HepG2 (cell line): Measurements from ENCODE around the gene LSM12. TPM values are rescaled to one million over a fixed set of nuclear protein-coding genes. Genes with fewer than 3 reads are reported as not detected.
A peak's percentile ranks its signal among the peaks of the same experiment; 100 is the strongest.

Source experiments
- ATAC-seq: fragments of 200-7000 bp; cut with Tn5 transposase; 3 replicates; pipeline ENCODE4 v1.9.1; 2020; ENCODE audit warnings: mild to moderate bottlenecking, moderate library complexity
- BruUV-seq: library from RNA; stranded (reverse); fragments of 400-500 nt; replicated peaks from 2 replicates; lab custom pipeline; 2021; lab: Mats Ljungman, UMichigan
- CTCF ChIA-PET: fragments of 300-600 bp; formaldehyde crosslinking; extraction: SDS; loops from one replicate; lab custom pipeline; 2021; ENCODE audit warnings: low total read pairs, inconsistent platforms, low intra/inter-chr PET ratio; lab: Yijun Ruan, JAX
- POLR2A ChIA-PET: fragments of 350-600 bp; sonication (Branson Sonifier 250); formaldehyde crosslinking; loops from one replicate; lab custom pipeline; 2020; ENCODE audit warnings: antibody characterized with exemption, inconsistent platforms; lab: Yijun Ruan, JAX
- DNase-seq: peaks from one replicate; pipeline ENCODE4 v3.0.0-alpha.2; 2015; ENCODE audit warnings: low spot score
- FAIRE-seq: peaks from 3 replicates; lab custom pipeline; 2011; peaks lifted over from hg19 to GRCh38; lab: Jason Lieb, UNC
- H2AFZ ChIP-seq: one replicate; pipeline ENCODE4 v1.6.1; 2011; ENCODE audit warnings: low read length, inconsistent platforms
- H3K27ac ChIP-seq: fragments of 300-600 bp; 3 replicates; pipeline ENCODE4 v1.8.0; 2011; ENCODE audit warnings: mixed run types, mild to moderate bottlenecking, mixed read lengths, low read length, inconsistent platforms; ENCODE audit not compliant: insufficient read depth; ENCODE audit errors: extremely low read length
- H3K27me3 ChIP-seq, 2 experiments: fragments of 200-600 bp in 1 of 2; 2 replicates in 1 of 2; 3 replicates in 1 of 2; pipeline versions ENCODE4 v1.6.0 to v1.8.0; 2011; ENCODE audit warnings: low read length in 2 of 2, mild to moderate bottlenecking in 2 of 2, moderate library complexity in 2 of 2, inconsistent platforms in 1 of 2; ENCODE audit not compliant: insufficient read depth in 2 of 2, control insufficient read depth in 1 of 2
- H3K36me3 ChIP-seq, 2 experiments: fragments of 200-600 bp in 1 of 2; replicated peaks in 1 of 2; 2 replicates in 1 of 2; 3 replicates in 1 of 2; pipeline versions ENCODE4 v1.5.1 to v1.8.0; 2011; ENCODE audit warnings: low read length in 2 of 2, inconsistent platforms in 1 of 2; ENCODE audit not compliant: insufficient read depth in 2 of 2, control insufficient read depth in 1 of 2
- H3K4me1 ChIP-seq: 2 replicates; pipeline ENCODE4 v1.5.1; 2012; ENCODE audit warnings: low read length, inconsistent platforms; ENCODE audit not compliant: insufficient read depth
- H3K4me2 ChIP-seq: 2 replicates; pipeline ENCODE4 v1.6.0; 2011; ENCODE audit warnings: low read depth, low read length, inconsistent platforms
- H3K4me3 ChIP-seq, 3 experiments: fragments of 200-600 bp in 1 of 3; sonication (generic), shearing (Covaris generic) in 1 of 3; replicated peaks in 1 of 3; 2 replicates each; pipeline ENCODE4 v1.5.1; 2011 to 2016; ENCODE audit warnings: low read length in 3 of 3, inconsistent platforms in 2 of 3, low read depth in 2 of 3, mild to moderate bottlenecking in 2 of 3, control low read depth in 1 of 3, mixed read lengths in 1 of 3; ENCODE audit not compliant: insufficient read depth in 1 of 3
- H3K79me2 ChIP-seq: one replicate; pipeline ENCODE4 v1.6.1; 2011; ENCODE audit warnings: low read length, inconsistent platforms; ENCODE audit not compliant: insufficient read depth
- H3K9ac ChIP-seq: 2 replicates; pipeline ENCODE4 v1.6.0; 2011; ENCODE audit warnings: mild to moderate bottlenecking, low read depth, low read length, inconsistent platforms; ENCODE audit not compliant: insufficient read depth
- H3K9me3 ChIP-seq: 2 replicates; pipeline ENCODE4 v1.5.1; 2012; ENCODE audit warnings: mild to moderate bottlenecking, low read length
- H4K20me1 ChIP-seq: 2 replicates; pipeline ENCODE4 v1.6.0; 2011; ENCODE audit warnings: inconsistent platforms, mild to moderate bottlenecking, low read length, moderate library complexity; ENCODE audit not compliant: insufficient read depth
- ATF4 ChIP-seq, 2 experiments: fragments of 450-650 bp in 1 of 2; sonication (generic) in 1 of 2; formaldehyde crosslinking; IDR thresholded peaks; 2 replicates each; pipeline versions ENCODE4 v1.5.0 to v1.8.0; 2020 to 2022; ENCODE audit warnings: mild to moderate bottlenecking in 1 of 2, missing genetic modification reagents in 1 of 2
- GATAD1 ChIP-seq: IDR thresholded peaks from 2 replicates; pipeline ENCODE4 v1.6.1; 2016; ENCODE audit warnings: missing genetic modification reagents, missing compliant biosample characterization
- HNF1B ChIP-seq: sonication (generic); formaldehyde crosslinking; IDR thresholded peaks from 2 replicates; pipeline ENCODE4 v1.5.1; 2020; ENCODE audit warnings: mild to moderate bottlenecking, moderate library complexity, missing genetic modification reagents
- KLF12 ChIP-seq: sonication (generic); formaldehyde crosslinking; IDR thresholded peaks from 2 replicates; pipeline ENCODE4 v1.4.0; 2020; ENCODE audit warnings: missing genetic modification reagents, borderline replicate concordance
- NR1H2 ChIP-seq: sonication (generic); formaldehyde crosslinking; IDR thresholded peaks from 2 replicates; pipeline ENCODE4 v1.8.1; 2022; ENCODE audit warnings: low read depth, missing genetic modification reagents, borderline replicate concordance
- SKI ChIP-seq: fragments of 450-650 bp; IDR thresholded peaks from one replicate; pipeline ENCODE4 v1.6.1; 2018; ENCODE audit warnings: mild to moderate bottlenecking; ENCODE audit not compliant: partially characterized antibody
- SRY ChIP-seq: sonication (generic); formaldehyde crosslinking; IDR thresholded peaks from 2 replicates; pipeline ENCODE4 v1.8.0; 2022; ENCODE audit warnings: mild to moderate bottlenecking, missing genetic modification reagents
- THAP11 ChIP-seq: IDR thresholded peaks from 2 replicates; pipeline ENCODE4 v1.6.1; 2016; ENCODE audit warnings: missing biosample characterization, missing genetic modification reagents
- UBTF ChIP-seq: sonication (generic); formaldehyde crosslinking; IDR thresholded peaks from 2 replicates; pipeline ENCODE4 v1.4.0; 2020; ENCODE audit warnings: mild to moderate bottlenecking, missing genetic modification reagents
- ZNF253 ChIP-seq: sonication (generic); formaldehyde crosslinking; IDR thresholded peaks from 2 replicates; pipeline ENCODE4 v1.8.0; 2022; ENCODE audit warnings: mild to moderate bottlenecking, missing genetic modification reagents, borderline replicate concordance
- ZNF264 ChIP-seq: sonication (generic); formaldehyde crosslinking; IDR thresholded peaks from 2 replicates; pipeline ENCODE4 v1.4.0; 2020; ENCODE audit warnings: missing genetic modification reagents
- ZNF441 ChIP-seq: sonication (generic); formaldehyde crosslinking; IDR thresholded peaks from 2 replicates; pipeline ENCODE4 v1.7.0; 2021; ENCODE audit warnings: missing genetic modification reagents, borderline replicate concordance
- ZNF567 ChIP-seq: sonication (generic); formaldehyde crosslinking; IDR thresholded peaks from 2 replicates; pipeline ENCODE4 v1.8.1; 2023; ENCODE audit warnings: mild to moderate bottlenecking, missing genetic modification reagents, borderline replicate concordance
- ZSCAN20 ChIP-seq: sonication (generic); formaldehyde crosslinking; IDR thresholded peaks from 2 replicates; pipeline ENCODE4 v1.4.0; 2020; ENCODE audit warnings: missing genetic modification reagents, mild to moderate bottlenecking, borderline replicate concordance
- WGBS: methylation state at CpG from one replicate; pipeline ENCODE4 v1.1.6; 2017; ENCODE audit warnings: low lambda C conversion rate; 5-methylcytosine and 5-hydroxymethylcytosine counted together
- in situ Hi-C: cut with HindIII; loops from 2 replicates; pipeline ENCODE4 v1.10.0; 2017; ENCODE audit warnings: low pct_unique_long_range_greater_than_20kb; ENCODE audit not compliant: extremely low pct_ligation_motif_present
- intact Hi-C: fragments of 100-400 bp; cut with micrococcal nuclease; formaldehyde crosslinking; loops from one replicate; pipeline ENCODE4 v1.10.0; 2022; ENCODE audit not compliant: unreplicated experiment
- polyA plus RNA-seq, 8 experiments: library from polyadenylated mRNA; depleted of rRNA in 3 of 8; stranded (reverse) in 7 of 8; unstranded in 1 of 8; fragments of >200 nt; fragmentation: Illumina TruSeq in 4 of 8; extraction: Trizol in 4 of 8; gene quantifications; 2 replicates each; pipeline versions ENCODE4 v1.2.1 to v1.2.3, GENCODE V29; 2011 to 2016; ENCODE audit warnings: low read depth in 4 of 8, missing spikeins in 1 of 8, mixed read lengths in 1 of 8; ENCODE audit not compliant: insufficient read depth in 1 of 8
- total RNA-seq, 5 experiments: library from RNA; depleted of rRNA; stranded (reverse); fragments of >200 nt; fragmentation: Illumina TruSeq; extraction: Trizol; gene quantifications; 2 replicates each; pipeline ENCODE4 v1.2.3, GENCODE V29; 2016; ENCODE audit warnings: low read depth in 1 of 5
- TF ChIP-seq, protein P1 (sequence below): sonication (generic); formaldehyde crosslinking; IDR thresholded peaks from 2 replicates; pipeline ENCODE4 v1.4.0; 2020; ENCODE audit warnings: missing genetic modification reagents

The LSM12 gene
- total and polyA plus RNA-seq, 2 of the 13 experiments (the other 11 are each of a cell fraction or from before 2014, with no cell fraction given): 52.8 to 55.7 TPM

DNA sequence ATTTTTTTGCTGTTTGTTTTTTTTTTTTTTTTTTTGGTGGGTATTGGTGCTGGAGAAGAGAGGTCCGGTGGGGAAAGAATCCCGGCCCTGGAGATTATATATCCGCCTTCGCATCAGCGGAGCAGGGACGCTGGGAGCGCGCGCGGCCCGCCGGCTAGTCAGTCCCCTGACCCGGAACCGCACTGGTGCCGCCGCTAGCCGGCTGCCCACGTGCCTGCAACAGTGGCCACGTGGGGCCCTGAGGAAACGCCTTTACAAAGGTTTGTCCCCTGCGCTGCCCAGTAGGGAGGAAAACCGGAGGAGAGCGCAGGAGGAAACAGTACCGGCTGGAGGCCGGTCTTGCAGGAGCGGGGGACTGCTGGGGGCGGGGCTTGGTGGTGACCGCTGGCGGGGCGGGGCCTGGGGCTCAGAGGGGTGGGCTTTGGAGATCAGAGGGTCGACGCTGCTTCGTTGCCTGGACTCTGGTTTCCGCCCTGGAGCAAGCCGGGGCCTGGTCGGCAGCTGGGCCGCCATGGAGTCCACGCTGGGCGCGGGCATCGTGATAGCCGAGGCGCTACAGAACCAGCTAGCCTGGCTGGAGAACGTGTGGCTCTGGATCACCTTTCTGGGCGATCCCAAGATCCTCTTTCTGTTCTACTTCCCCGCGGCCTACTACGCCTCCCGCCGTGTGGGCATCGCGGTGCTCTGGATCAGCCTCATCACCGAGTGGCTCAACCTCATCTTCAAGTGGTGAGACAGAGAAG, 4.2 kb upstream of the LSM12 start, which contains the start of gene G6PC3:
TSS of gene G6PC3 (plus strand) at position 281 of the 743 bp plus-strand sequence. CDS start at position 512, 231 bp downstream.
- Histone ChIP-seq H3K79me2 (peaks cover 18% of the 10 kb centered on the region), H3K27ac (peak within 1 kb of the TSS; percentile 88), H2AFZ (no peak within 1 kb of the TSS), H3K4me2 (peak within 1 kb of the TSS; percentile 98), H3K4me3 (peak within 1 kb of the TSS; percentile 63 to 96 (median 77)), H3K9me3 (no peaks in the 10 kb centered on the region), H3K9ac (peak within 1 kb of the TSS; percentile 92), H3K36me3 (peaks cover 2 to 16% of the 10 kb centered on the region in 2 experiments; a peak in 4 of 5 replicates), H3K4me1 (peaks cover 34% of the 10 kb centered on the region), H4K20me1 (no peaks in the 10 kb centered on the region; the same call in 1 of the 2 replicates), H3K27me3 (peaks cover 0 to 3% of the 10 kb centered on the region in 2 experiments; a peak in 1 of 5 replicates)
- intact Hi-C loops (loop anchor here (1.0 to 2.0 kb wide), 2 partner anchors 21 to 40 kb away; no protein-coding TSS in a partner anchor), in situ Hi-C loops (no loop called here)
- no TSS peak for BruUV-seq
- CTCF ChIA-PET: interaction anchor here (1.3 kb wide), 1 partner anchor 12 kb away, joined by 3 read pairs; no protein-coding TSS in a partner anchor
- FAIRE-seq (no peak), ATAC-seq (peak; percentile 84), DNase-seq (peak; percentile 99)
- POLR2A ChIA-PET: interaction anchor here (0.6 to 4.6 kb wide), 16 partner anchors 15 to 1244 kb away, joined by 3 to 16 read pairs (median 6); partner anchors contain the start of genes HDAC5, TMEM101, TMUB2 and UBTF
- 1% methylated on average over 44 of the region's 53 CpGs for whole genome bisulfite sequencing
- TF ChIP-seq NR1H2 (CRISPR knock-in tag): peak; percentile 70; the same call in 1 of the 2 replicates
- TF ChIP-seq SRY: peak; percentile 97
- TF ChIP-seq, protein P1, sequence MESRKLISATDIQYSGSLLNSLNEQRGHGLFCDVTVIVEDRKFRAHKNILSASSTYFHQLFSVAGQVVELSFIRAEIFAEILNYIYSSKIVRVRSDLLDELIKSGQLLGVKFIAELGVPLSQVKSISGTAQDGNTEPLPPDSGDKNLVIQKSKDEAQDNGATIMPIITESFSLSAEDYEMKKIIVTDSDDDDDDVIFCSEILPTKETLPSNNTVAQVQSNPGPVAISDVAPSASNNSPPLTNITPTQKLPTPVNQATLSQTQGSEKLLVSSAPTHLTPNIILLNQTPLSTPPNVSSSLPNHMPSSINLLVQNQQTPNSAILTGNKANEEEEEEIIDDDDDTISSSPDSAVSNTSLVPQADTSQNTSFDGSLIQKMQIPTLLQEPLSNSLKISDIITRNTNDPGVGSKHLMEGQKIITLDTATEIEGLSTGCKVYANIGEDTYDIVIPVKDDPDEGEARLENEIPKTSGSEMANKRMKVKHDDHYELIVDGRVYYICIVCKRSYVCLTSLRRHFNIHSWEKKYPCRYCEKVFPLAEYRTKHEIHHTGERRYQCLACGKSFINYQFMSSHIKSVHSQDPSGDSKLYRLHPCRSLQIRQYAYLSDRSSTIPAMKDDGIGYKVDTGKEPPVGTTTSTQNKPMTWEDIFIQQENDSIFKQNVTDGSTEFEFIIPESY (CRISPR knock-in tag): peak; percentile 78; the same call in 1 of the 2 replicates
- TF ChIP-seq GATAD1: peak; percentile 92
- peak; percentile 98 for TF ChIP-seq HNF1B (CRISPR knock-in tag)
- TF ChIP-seq ZNF253 (CRISPR knock-in tag): no peak; the same call in 1 of the 2 replicates
- TF ChIP-seq ZNF567: peak; percentile 95; the same call in 1 of the 2 replicates
- 0 out of 2 replicates have a peak, but pooled peaks have one; percentile 24 for TF ChIP-seq KLF12 (CRISPR knock-in tag)
- TF ChIP-seq SKI: peak; percentile 80
- TF ChIP-seq THAP11: peak; percentile 95
- peak; percentile 97 for TF ChIP-seq ZNF441 (CRISPR knock-in tag)
- TF ChIP-seq ZSCAN20: peak; percentile 90; the same call in 1 of the 2 replicates
- peak; percentile 95 for TF ChIP-seq UBTF (CRISPR knock-in tag)
- peak; percentile 68; the same call in 1 of the 2 replicates for TF ChIP-seq ZNF264 (CRISPR knock-in tag)
- peak in 1 of 2 experiments; percentile 89; a peak in 2 of 4 replicates for TF ChIP-seq ATF4 (CRISPR knock-in tag; IDR thresholded peaks at IDR 0.05)
